ENCODE measurements around the gene NFYB. TPM values are rescaled to one million over a fixed set of nuclear protein-coding genes. Genes with fewer than 3 reads are reported as not detected.

Gene NFYB
- total RNA-seq, 1 experiment from 2014 or later = 27.0 TPM

DNA sequence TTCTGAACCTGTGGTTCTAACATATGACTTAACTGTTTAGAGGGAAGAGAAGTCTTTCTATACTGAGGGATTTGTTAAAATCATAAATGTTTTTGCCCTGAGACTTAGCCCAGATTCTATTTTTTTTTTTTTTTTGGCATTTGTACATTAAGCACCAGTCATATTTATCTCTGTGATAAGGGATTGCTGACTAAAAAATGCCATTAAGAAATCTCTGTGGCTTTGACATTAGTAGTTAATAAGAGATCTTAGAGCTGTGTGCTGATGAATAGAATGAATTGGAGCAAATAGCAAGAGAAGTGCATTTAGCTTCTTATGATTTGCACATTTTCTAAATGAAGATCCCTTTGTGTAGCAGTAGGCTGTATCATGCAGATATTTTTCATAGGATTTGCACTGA is 32.5 kb downstream of the NFYB start:
- Histone ChIP-seq H3K9ac (ENCODE audit: low read length) (no peak overlapping the region), H3K79me2 (ENCODE audit: low read length) (no peaks in the 10 kb centered on the region), H3K4me3 (ENCODE audit: low read length) (no peak overlapping the region), H3K9me2 (replicated peaks; ENCODE audit: insufficient read depth, low read length) (no peaks in the 10 kb centered on the region), H3K4me2 (ENCODE audit: low read depth, low read length, poor library complexity, severe bottlenecking) (no peak overlapping the region), H3K9me3 (ENCODE audit: low read length) (no peaks in the 10 kb centered on the region), H3K27me3 (ENCODE audit: low read length) (no peaks in the 10 kb centered on the region), H2AFZ (ENCODE audit: low read length) (no peak overlapping the region), H3K27ac (ENCODE audit: low read length) (no peak overlapping the region), H3K36me3 (ENCODE audit: insufficient read depth, low read length) (no peaks in the 10 kb centered on the region), H3K4me1 (ENCODE audit: low read length) (peaks cover 34% of the 10 kb centered on the region), H4K20me1 (ENCODE audit: insufficient read depth, low read depth, low read length) (no peaks in the 10 kb centered on the region)
- DNase-seq = no peak

DNA sequence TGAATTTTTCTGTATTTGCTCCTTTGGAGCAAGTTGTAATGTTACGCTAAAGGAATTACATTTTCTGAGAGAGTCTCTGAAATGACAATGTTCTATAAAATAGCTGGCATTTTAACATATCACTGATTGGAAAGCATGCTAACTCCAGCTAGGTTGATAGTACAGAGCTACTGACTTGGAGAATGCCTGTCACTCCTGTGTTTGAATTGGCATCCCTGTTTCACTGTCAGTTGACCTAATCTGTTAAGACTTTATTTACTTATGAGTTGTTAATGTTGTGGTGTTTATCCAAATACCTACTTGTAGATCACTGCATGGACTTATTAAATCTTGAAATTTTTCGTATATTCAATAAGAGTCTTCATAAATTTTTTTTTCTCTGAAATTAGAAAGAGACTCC is 40.1 kb downstream of the NFYB start:
- no peak overlapping the region for H3K4me2 ChIP-seq (ENCODE audit: low read depth, low read length, poor library complexity, severe bottlenecking)
- H3K9me2 ChIP-seq (replicated peaks; ENCODE audit: insufficient read depth, low read length) = no peaks in the 10 kb centered on the region
- H3K79me2 ChIP-seq (ENCODE audit: low read length) = no peaks in the 10 kb centered on the region
- H2AFZ ChIP-seq (ENCODE audit: low read length) = no peak overlapping the region
- no peaks in the 10 kb centered on the region for H3K4me1 ChIP-seq (ENCODE audit: low read length)
- H3K27me3 ChIP-seq (ENCODE audit: low read length) = no peaks in the 10 kb centered on the region
- no peak for DNase-seq
- H3K4me3 ChIP-seq (ENCODE audit: low read length) = no peak overlapping the region
- no peaks in the 10 kb centered on the region for H3K9me3 ChIP-seq (ENCODE audit: low read length)
- H3K27ac ChIP-seq (ENCODE audit: low read length) = no peak overlapping the region
- H3K9ac ChIP-seq (ENCODE audit: low read length) = no peak overlapping the region
- H4K20me1 ChIP-seq (ENCODE audit: insufficient read depth, low read depth, low read length) = no peaks in the 10 kb centered on the region
- H3K36me3 ChIP-seq (ENCODE audit: insufficient read depth, low read length) = peaks cover 24% of the 10 kb centered on the region; the same call in 1 of the 2 replicates

DNA sequence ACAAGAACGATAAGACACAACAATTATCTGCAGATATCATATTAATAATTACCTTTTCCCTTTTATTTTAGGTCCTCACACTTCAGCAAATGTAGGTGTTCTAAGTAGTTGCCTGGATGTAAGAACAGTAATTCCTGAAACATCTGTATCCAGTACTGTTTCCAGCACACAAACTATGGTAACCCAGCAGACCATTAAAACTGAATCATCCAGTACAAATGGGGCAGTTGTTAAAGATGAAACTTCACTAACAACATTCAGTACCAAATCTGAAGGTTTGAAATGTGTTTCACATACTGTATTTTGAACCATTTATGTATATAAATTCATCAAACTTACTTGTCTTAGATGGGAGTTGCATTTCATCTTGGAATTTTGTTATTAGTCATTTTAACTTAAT is 42.7 kb downstream of the NFYB start:
- no peaks in the 10 kb centered on the region for H3K27me3 ChIP-seq (ENCODE audit: low read length)
- no peak overlapping the region for H3K27ac ChIP-seq (ENCODE audit: low read length)
- no peak overlapping the region for H3K9ac ChIP-seq (ENCODE audit: low read length)
- H3K36me3 ChIP-seq (ENCODE audit: insufficient read depth, low read length) = peaks cover 24% of the 10 kb centered on the region; the same call in 1 of the 2 replicates
- DNase-seq = no peak
- H3K4me1 ChIP-seq (ENCODE audit: low read length) = no peaks in the 10 kb centered on the region
- no peak overlapping the region for H3K4me3 ChIP-seq (ENCODE audit: low read length)
- H3K9me2 ChIP-seq (replicated peaks; ENCODE audit: insufficient read depth, low read length) = no peaks in the 10 kb centered on the region
- no peaks in the 10 kb centered on the region for H3K79me2 ChIP-seq (ENCODE audit: low read length)
- no peak overlapping the region for H3K4me2 ChIP-seq (ENCODE audit: low read depth, low read length, poor library complexity, severe bottlenecking)
- no peaks in the 10 kb centered on the region for H4K20me1 ChIP-seq (ENCODE audit: insufficient read depth, low read depth, low read length)
- H2AFZ ChIP-seq (ENCODE audit: low read length) = no peak overlapping the region
- H3K9me3 ChIP-seq (ENCODE audit: low read length) = no peaks in the 10 kb centered on the region

- no peaks in the 10 kb centered on the region for H3K79me2 ChIP-seq (ENCODE audit: low read length)
Observed at GRCh38 chr12:104094284-104094683, 43.7 kb downstream of the NFYB start.

DNA sequence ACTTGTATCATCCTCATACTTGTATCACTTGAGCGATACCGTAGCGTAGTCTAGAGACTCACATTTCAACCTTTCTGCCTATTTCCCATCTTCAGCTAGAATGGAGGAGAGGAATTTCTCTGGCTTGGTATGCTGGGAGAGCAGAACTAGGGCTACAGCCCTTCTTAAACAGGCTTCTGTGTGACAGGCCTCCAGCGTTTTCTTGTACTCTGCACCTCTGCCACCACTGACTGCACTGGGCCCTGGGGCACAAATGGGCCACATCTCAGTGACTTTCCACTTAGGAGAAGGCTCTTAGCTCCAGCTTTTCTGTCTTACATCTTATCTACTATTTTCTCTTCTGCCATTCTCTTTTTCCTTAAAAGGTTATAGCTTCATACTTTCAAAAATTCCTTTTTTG is 46.9 kb downstream of the NFYB start:
- Histone ChIP-seq H3K9me2 (replicated peaks; ENCODE audit: insufficient read depth, low read length) (no peaks in the 10 kb centered on the region), H3K36me3 (ENCODE audit: insufficient read depth, low read length) (peaks cover 9% of the 10 kb centered on the region; the same call in 1 of the 2 replicates), H3K4me3 (ENCODE audit: low read length) (no peak overlapping the region), H3K9ac (ENCODE audit: low read length) (no peak overlapping the region), H3K27ac (ENCODE audit: low read length) (no peak overlapping the region), H3K4me1 (ENCODE audit: low read length) (no peaks in the 10 kb centered on the region), H3K27me3 (ENCODE audit: low read length) (no peaks in the 10 kb centered on the region), H3K79me2 (ENCODE audit: low read length) (no peaks in the 10 kb centered on the region), H4K20me1 (ENCODE audit: insufficient read depth, low read depth, low read length) (no peaks in the 10 kb centered on the region), H2AFZ (ENCODE audit: low read length) (no peak overlapping the region), H3K4me2 (ENCODE audit: low read depth, low read length, poor library complexity, severe bottlenecking) (no peak overlapping the region), H3K9me3 (ENCODE audit: low read length) (no peaks in the 10 kb centered on the region)
- DNase-seq = no peak

More at GRCh38 chr12:104094284-104094683, 43.7 kb downstream of the NFYB start:
- Histone ChIP-seq H3K4me3 (ENCODE audit: low read length) (no peak overlapping the region), H3K9ac (ENCODE audit: low read length) (no peak overlapping the region), H3K4me1 (ENCODE audit: low read length) (no peaks in the 10 kb centered on the region), H3K36me3 (ENCODE audit: insufficient read depth, low read length) (peaks cover 24% of the 10 kb centered on the region; the same call in 1 of the 2 replicates), H3K9me3 (ENCODE audit: low read length) (no peaks in the 10 kb centered on the region), H3K27me3 (ENCODE audit: low read length) (no peaks in the 10 kb centered on the region), H3K27ac (ENCODE audit: low read length) (no peak overlapping the region), H3K9me2 (replicated peaks; ENCODE audit: insufficient read depth, low read length) (no peaks in the 10 kb centered on the region), H2AFZ (ENCODE audit: low read length) (no peak overlapping the region), H4K20me1 (ENCODE audit: insufficient read depth, low read depth, low read length) (no peaks in the 10 kb centered on the region), H3K4me2 (ENCODE audit: low read depth, low read length, poor library complexity, severe bottlenecking) (no peak overlapping the region)
- no peak for DNase-seq

DNA sequence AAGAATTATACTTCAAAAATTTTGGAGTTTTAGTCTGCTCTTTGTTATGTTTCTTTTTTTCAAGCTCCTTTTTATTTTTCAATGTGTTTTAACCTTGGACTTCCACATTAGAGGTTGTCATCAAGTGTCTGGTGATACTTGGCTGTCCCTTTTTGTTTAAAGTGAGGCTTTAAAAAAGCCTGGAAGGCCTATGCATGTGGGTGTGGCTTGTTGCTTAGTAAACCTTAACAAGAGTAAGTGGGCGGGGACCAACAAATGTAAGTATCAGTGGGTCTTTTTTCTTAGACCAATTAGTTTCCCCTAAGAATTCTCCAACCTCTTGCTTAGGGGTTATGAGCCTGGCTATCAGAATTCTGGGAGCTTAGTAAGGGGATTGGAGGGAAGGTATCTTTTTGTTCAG is 47.3 kb downstream of the NFYB start:
- Histone ChIP-seq H3K79me2 (ENCODE audit: low read length) (no peaks in the 10 kb centered on the region), H3K36me3 (ENCODE audit: insufficient read depth, low read length) (peaks cover 9% of the 10 kb centered on the region; the same call in 1 of the 2 replicates), H3K9me3 (ENCODE audit: low read length) (no peaks in the 10 kb centered on the region), H3K4me2 (ENCODE audit: low read depth, low read length, poor library complexity, severe bottlenecking) (no peak overlapping the region), H3K9ac (ENCODE audit: low read length) (no peak overlapping the region), H2AFZ (ENCODE audit: low read length) (no peak overlapping the region), H3K27ac (ENCODE audit: low read length) (no peak overlapping the region), H3K4me3 (ENCODE audit: low read length) (no peak overlapping the region), H4K20me1 (ENCODE audit: insufficient read depth, low read depth, low read length) (no peaks in the 10 kb centered on the region), H3K27me3 (ENCODE audit: low read length) (no peaks in the 10 kb centered on the region), H3K9me2 (replicated peaks; ENCODE audit: insufficient read depth, low read length) (no peaks in the 10 kb centered on the region), H3K4me1 (ENCODE audit: low read length) (no peaks in the 10 kb centered on the region)
- no peak for DNase-seq

GRCh38 chr12:104083769-104084475 is 54.1 kb downstream of the NFYB start:
- Histone ChIP-seq H4K20me1 (ENCODE audit: insufficient read depth, low read depth, low read length) (no peaks in the 10 kb centered on the region), H3K27ac (ENCODE audit: low read length) (no peak overlapping the region), H3K27me3 (ENCODE audit: low read length) (no peaks in the 10 kb centered on the region), H3K4me3 (ENCODE audit: low read length) (no peak overlapping the region), H3K9me3 (ENCODE audit: low read length) (no peaks in the 10 kb centered on the region), H2AFZ (ENCODE audit: low read length) (no peak overlapping the region), H3K4me1 (ENCODE audit: low read length) (no peaks in the 10 kb centered on the region), H3K4me2 (ENCODE audit: low read depth, low read length, poor library complexity, severe bottlenecking) (no peak overlapping the region), H3K9me2 (replicated peaks; ENCODE audit: insufficient read depth, low read length) (no peaks in the 10 kb centered on the region), H3K36me3 (ENCODE audit: insufficient read depth, low read length) (peaks cover 8% of the 10 kb centered on the region; the same call in 1 of the 2 replicates), H3K9ac (ENCODE audit: low read length) (no peak overlapping the region), H3K79me2 (ENCODE audit: low read length) (peaks cover 7% of the 10 kb centered on the region; the same call in 1 of the 2 replicates)
- no peak for DNase-seq

GRCh38 chr12:104080764-104081163 is 57.2 kb downstream of the NFYB start:
- H3K9me3 ChIP-seq (ENCODE audit: low read length) = no peaks in the 10 kb centered on the region
- peaks cover 8% of the 10 kb centered on the region; the same call in 1 of the 2 replicates for H3K36me3 ChIP-seq (ENCODE audit: insufficient read depth, low read length)
- no peak for DNase-seq
- no peak overlapping the region for H3K27ac ChIP-seq (ENCODE audit: low read length)
- no peaks in the 10 kb centered on the region for H3K4me1 ChIP-seq (ENCODE audit: low read length)
- H3K9me2 ChIP-seq (replicated peaks; ENCODE audit: insufficient read depth, low read length) = no peaks in the 10 kb centered on the region
- no peak overlapping the region for H3K4me3 ChIP-seq (ENCODE audit: low read length)
- no peak overlapping the region; the same call in 1 of the 2 replicates for H2AFZ ChIP-seq (ENCODE audit: low read length)
- peaks cover 14% of the 10 kb centered on the region for H3K79me2 ChIP-seq (ENCODE audit: low read length)
- H3K9ac ChIP-seq (ENCODE audit: low read length) = no peak overlapping the region
- no peaks in the 10 kb centered on the region for H4K20me1 ChIP-seq (ENCODE audit: insufficient read depth, low read depth, low read length)
- no peaks in the 10 kb centered on the region for H3K27me3 ChIP-seq (ENCODE audit: low read length)
- H3K4me2 ChIP-seq (ENCODE audit: low read depth, low read length, poor library complexity, severe bottlenecking) = no peak overlapping the region

Data from Karpas-422 (cell line).